Lower lobe of right lung (tissue), 2 donors: ENCODE measurements around the gene ETS1. TPM values are rescaled to one million over a fixed set of nuclear protein-coding genes. Genes with fewer than 3 reads are reported as not detected.

Source experiments
- ATAC-seq, 2 donors: fragments of 200-7000 bp; cut with Tn5 transposase; one replicate each; pipeline ENCODE4 v1.9.1; 2020 to 2022; ENCODE audit warnings: mild to moderate bottlenecking in 2 of 2, moderate library complexity in 2 of 2
- DNase-seq: peaks from one replicate; pipeline ENCODE4 v3.0.0-alpha.2; 2020
- H3K27ac ChIP-seq: fragments of 200-600 bp; one replicate; pipeline ENCODE4 v1.8.0; 2022
- H3K27me3 ChIP-seq: fragments of 200-600 bp; one replicate; pipeline ENCODE4 v1.8.0; 2022; ENCODE audit warnings: low read depth
- H3K36me3 ChIP-seq: fragments of 200-600 bp; one replicate; pipeline ENCODE4 v1.8.0; 2022; ENCODE audit warnings: mild to moderate bottlenecking
- H3K4me1 ChIP-seq: fragments of 200-600 bp; one replicate; pipeline ENCODE4 v1.8.0; 2022
- H3K4me3 ChIP-seq: fragments of 200-600 bp; one replicate; pipeline ENCODE4 v1.8.0; 2022; ENCODE audit warnings: mild to moderate bottlenecking
- H3K9me3 ChIP-seq: fragments of 200-600 bp; one replicate; pipeline ENCODE4 v1.8.0; 2022
- CTCF ChIP-seq: fragments of 200-600 bp; IDR thresholded peaks from one replicate; pipeline ENCODE4 v1.8.0; 2022; ENCODE audit warnings: antibody characterized with exemption, mild to moderate bottlenecking
- intact Hi-C: fragments of 100-400 bp; cut with DNase I; formaldehyde crosslinking; loops from one replicate; pipeline ENCODE4 v1.11.0; 2022
- total RNA-seq: library from RNA; stranded (reverse); fragmentation: NEBNext Ultra II Directional; extraction: Animal tissue kit (Norgen Biotek cat#: 25700); gene quantifications from one replicate; pipeline ENCODE4 v1.2.1, GENCODE V29; 2021
- donor health status: DM: no; HTN: yes; CAD: no; lungs with severe emphysema.

The ETS1 gene
- total RNA-seq, 1 donor from 2014 or later = 123 TPM

GRCh38 chr11:128544471-128545051, 42.8 kb downstream of the ETS1 start:
- DNase-seq (no peak), ATAC-seq (peak in 1 of 2 donors; percentile 22)
- Histone ChIP-seq H3K27me3 (no peaks in the 10 kb centered on the region), H3K4me3 (no peak overlapping the region), H3K9me3 (no peaks in the 10 kb centered on the region), H3K4me1 (peaks cover 48% of the 10 kb centered on the region), H3K27ac (peak overlapping the region; percentile 33), H3K36me3 (no peaks in the 10 kb centered on the region)
- no peak for TF ChIP-seq CTCF
- intact Hi-C loops = no loop called here

- no peak overlapping the region for H3K27ac ChIP-seq
- H3K4me3 ChIP-seq = no peak overlapping the region
- H3K36me3 ChIP-seq = no peaks in the 10 kb centered on the region
- intact Hi-C loops = no loop called here
- ATAC-seq (no peak), DNase-seq (no peak)
- H3K27me3 ChIP-seq = no peaks in the 10 kb centered on the region
- H3K4me1 ChIP-seq = peaks cover 16% of the 10 kb centered on the region
- no peak for TF ChIP-seq CTCF
- H3K9me3 ChIP-seq = no peaks in the 10 kb centered on the region
These were observed 46.9 kb downstream of the ETS1 start for GRCh38 chr11:128540469-128540868.

GRCh38 chr11:128536506-128536905, 50.9 kb downstream of the ETS1 start:
- Histone ChIP-seq H3K4me3 (no peak overlapping the region), H3K36me3 (no peaks in the 10 kb centered on the region), H3K27ac (no peak overlapping the region), H3K27me3 (no peaks in the 10 kb centered on the region), H3K9me3 (no peaks in the 10 kb centered on the region), H3K4me1 (no peaks in the 10 kb centered on the region)
- ATAC-seq (no peak), DNase-seq (no peak)
- TF ChIP-seq CTCF = no peak
- intact Hi-C loops = no loop called here

GRCh38 chr11:128535468-128536457, 51.6 kb downstream of the ETS1 start:
- no peaks in the 10 kb centered on the region for H3K27me3 ChIP-seq
- intact Hi-C loops = no loop called here
- no peak overlapping the region for H3K27ac ChIP-seq
- ATAC-seq (no peak), DNase-seq (no peak)
- H3K4me3 ChIP-seq = no peak overlapping the region
- no peaks in the 10 kb centered on the region for H3K36me3 ChIP-seq
- no peak for TF ChIP-seq CTCF
- H3K4me1 ChIP-seq = no peaks in the 10 kb centered on the region
- H3K9me3 ChIP-seq = no peaks in the 10 kb centered on the region

- H3K4me3 ChIP-seq = no peak overlapping the region
- no peak for DNase-seq
- no peaks in the 10 kb centered on the region for H3K4me1 ChIP-seq
- H3K9me3 ChIP-seq = no peaks in the 10 kb centered on the region
- TF ChIP-seq CTCF = no peak
- intact Hi-C loops = no loop called here
- ATAC-seq = no peak
- H3K27me3 ChIP-seq = no peaks in the 10 kb centered on the region
- H3K36me3 ChIP-seq = no peaks in the 10 kb centered on the region
- no peak overlapping the region for H3K27ac ChIP-seq
These were observed 53.9 kb downstream of the ETS1 start for GRCh38 chr11:128533472-128533871.
